ENCODE data around the gene ANXA3.

DNA sequence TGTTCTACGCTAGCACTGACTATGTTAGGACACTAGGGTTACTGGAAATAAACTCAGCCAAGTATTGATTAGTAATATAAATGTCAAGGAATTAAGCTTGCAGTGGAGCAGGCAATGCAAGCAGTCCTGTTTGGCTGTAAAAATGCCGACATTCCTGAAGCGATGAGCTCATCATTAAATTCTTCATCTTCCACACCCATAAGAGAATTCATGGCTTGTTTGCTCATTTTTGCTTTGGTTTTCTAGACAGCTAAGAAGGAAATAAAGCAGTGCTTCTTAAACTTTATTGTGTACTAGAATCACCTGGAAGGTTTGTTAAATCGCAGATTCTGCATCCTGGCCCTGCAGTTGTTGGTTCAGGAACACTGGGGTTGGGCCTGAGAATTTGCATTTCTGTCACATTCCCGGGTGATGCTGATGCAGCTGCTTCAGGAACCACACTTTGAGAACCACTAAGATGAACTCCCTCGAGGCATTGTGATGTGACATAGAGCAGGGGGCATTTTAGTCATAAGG, 17.8 kb downstream of the ANXA3 start:
- TF ChIP-seq CTCF (IDR thresholded peaks at IDR 0.05) (no peak), EP300 (IDR thresholded peaks at IDR 0.05) (no peak), POLR2A (IDR thresholded peaks at IDR 0.05) (no peak)

Measured in ovary (tissue), 3 donors.